ENCODE measurements around the gene POLK.
"Not testable (repeated sequence)": the region's sequence is repeated elsewhere in the genome, so short reads cannot be mapped to it uniquely, and the experiment has no call there.

The POLK gene

GRCh38 chr5:75551471-75551870 is 39.8 kb downstream of the POLK start:
- DNase-seq: no peak

GRCh38 chr5:75552764-75553163 is 41.1 kb downstream of the POLK start:
- no peak for DNase-seq

GRCh38 chr5:75553358-75553757 is 41.7 kb downstream of the POLK start:
- no peak for DNase-seq

GRCh38 chr5:75558221-75558620 is 46.5 kb downstream of the POLK start:
- no peak for DNase-seq

GRCh38 chr5:75558981-75559632 is 47.4 kb downstream of the POLK start:
- DNase-seq: no peak

- not testable (repeated sequence) for DNase-seq
Measured at GRCh38 chr5:75560655-75561054, 49.0 kb downstream of the POLK start.

GRCh38 chr5:75565991-75566709 is 54.5 kb downstream of the POLK start:
- DNase-seq: not testable (repeated sequence)

- peak; percentile 3 for DNase-seq
Measured at GRCh38 chr5:75566710-75567309, 55.1 kb downstream of the POLK start.

GRCh38 chr5:75567710-75568109 is 56.0 kb downstream of the POLK start:
- no peak for DNase-seq

GRCh38 chr5:75568202-75568601 is 56.5 kb downstream of the POLK start:
- DNase-seq: no peak

GRCh38 chr5:75571547-75571946 is 59.9 kb downstream of the POLK start:
- DNase-seq: no peak

GRCh38 chr5:75574791-75575190 is 63.1 kb downstream of the POLK start:
- DNase-seq: no peak

GRCh38 chr5:75578280-75578679 is 66.6 kb downstream of the POLK start:
- not testable (repeated sequence) for DNase-seq

GRCh38 chr5:75584641-75585040 is 73.0 kb downstream of the POLK start:
- no peak for DNase-seq

GRCh38 chr5:75588666-75589065 is 77.0 kb downstream of the POLK start:
- no peak for DNase-seq

GRCh38 chr5:75600535-75600934 is 88.8 kb downstream of the POLK start:
- no peak for DNase-seq

- no peak for DNase-seq
Measured at GRCh38 chr5:75601567-75601966, 89.9 kb downstream of the POLK start.

GRCh38 chr5:75601996-75602395 is 90.3 kb downstream of the POLK start:
- DNase-seq: no peak

- DNase-seq: no peak
Measured at GRCh38 chr5:75603371-75603770, 91.7 kb downstream of the POLK start.

- no peak for DNase-seq
Measured at GRCh38 chr5:75603821-75604220, 92.1 kb downstream of the POLK start.

GRCh38 chr5:75607341-75607740 is 95.7 kb downstream of the POLK start:
- DNase-seq: not testable (repeated sequence)

GRCh38 chr5:75608870-75609269 is 97.2 kb downstream of the POLK start:
- no peak for DNase-seq

GRCh38 chr5:75610201-75610600 is 98.5 kb downstream of the POLK start:
- DNase-seq: no peak

- DNase-seq: not testable (repeated sequence)
Measured at GRCh38 chr5:75610859-75611310, 99.2 kb downstream of the POLK start.

Data from NCI-H345 (cell line).